GM12878 (cell line): Measurements from ENCODE around the gene PPARA.

Source experiments
- ATF2 ChIP-seq: IDR thresholded peaks from 2 replicates; pipeline ENCODE4 v1.6.1; 2012; ENCODE audit warnings: low read length, inconsistent platforms
- ATF3 ChIP-seq: IDR thresholded peaks from 2 replicates; pipeline ENCODE4 v1.6.1; 2011; ENCODE audit warnings: low read depth, mild to moderate bottlenecking, low read length, moderate library complexity, borderline replicate concordance; ENCODE audit errors: extremely low read depth
- CHD2 ChIP-seq: IDR thresholded peaks from 2 replicates; pipeline ENCODE4 v1.6.1; 2011; ENCODE audit warnings: low read depth, low read length, improper control_type of control experiment, borderline replicate concordance
- CTCF ChIP-seq, 3 experiments: IDR thresholded peaks in 2 of 3; conservative IDR thresholded peaks in 1 of 3; 2 replicates each; pipeline ENCODE4 v1.5.1; 2011; ENCODE audit warnings: low read depth in 3 of 3, low read length in 3 of 3, mild to moderate bottlenecking in 3 of 3, control low read depth in 2 of 3, moderate library complexity in 2 of 3, inconsistent platforms in 1 of 3, mixed read lengths in 1 of 3; ENCODE audit not compliant: control insufficient read depth in 2 of 3, insufficient read depth in 1 of 3; ENCODE audit errors: extremely low read depth in 1 of 3
- HCFC1 ChIP-seq: fragments of 150-350 bp; IDR thresholded peaks from 2 replicates; pipeline ENCODE4 v1.6.1; 2014; ENCODE audit warnings: low read length
- HDAC2 ChIP-seq: fragments of 200-600 bp; sonication (generic); IDR thresholded peaks from 2 replicates; pipeline ENCODE4 v1.6.1; 2017
- IKZF1 ChIP-seq: fragments of 450-650 bp; conservative IDR thresholded peaks from 2 replicates; pipeline ENCODE4 v1.6.1; 2017; ENCODE audit warnings: antibody characterized with exemption, mild to moderate bottlenecking
- IKZF2 ChIP-seq, 2 experiments: fragments of 450-650 bp; IDR thresholded peaks; 2 replicates each; pipeline ENCODE4 v1.6.1; 2017; ENCODE audit warnings: mild to moderate bottlenecking in 2 of 2, moderate library complexity in 2 of 2
- JUND ChIP-seq: IDR thresholded peaks from 2 replicates; pipeline ENCODE4 v1.6.1; 2012; ENCODE audit warnings: low read depth, mild to moderate bottlenecking, low read length, improper control_type of control experiment, moderate library complexity
- RAD21 ChIP-seq: IDR thresholded peaks from 2 replicates; pipeline ENCODE4 v1.6.1; 2011; ENCODE audit warnings: mild to moderate bottlenecking, low read depth, low read length, moderate library complexity; ENCODE audit not compliant: insufficient read depth
- RB1 ChIP-seq: fragments of 450-650 bp; formaldehyde crosslinking; IDR thresholded peaks from 2 replicates; pipeline ENCODE4 v1.6.1; 2017; ENCODE audit warnings: mild to moderate bottlenecking, borderline replicate concordance
- REST ChIP-seq: IDR thresholded peaks from 2 replicates; pipeline ENCODE4 v1.6.1; 2012; ENCODE audit warnings: mild to moderate bottlenecking, low read depth, low read length
- RFX5 ChIP-seq: IDR thresholded peaks from 2 replicates; pipeline ENCODE4 v1.6.1; 2011; ENCODE audit warnings: low read depth, low read length, improper control_type of control experiment
- ZNF384 ChIP-seq: IDR thresholded peaks from 2 replicates; pipeline ENCODE4 v1.6.1; 2012; ENCODE audit warnings: low read depth, mild to moderate bottlenecking, low read length, improper control_type of control experiment, borderline replicate concordance

GRCh38 chr22:46274381-46274780 lies 124.1 kb downstream of the PPARA start:
- no peak for TF ChIP-seq CTCF (IDR thresholded peaks at IDR 0.05 in 2 of 3, conservative IDR thresholded peaks at IDR 0.05 in 1 of 3; ENCODE audit: control insufficient read depth in 2 of 3, extremely low read depth in 1 of 3, insufficient read depth in 1 of 3, low read depth in 3 of 3, low read length in 3 of 3)
- no peak for TF ChIP-seq ZNF384
- no peak for TF ChIP-seq HCFC1
- no peak for TF ChIP-seq RAD21
- no peak for TF ChIP-seq RFX5
- TF ChIP-seq RB1, result no peak
- no peak for TF ChIP-seq ATF2
- no peak for TF ChIP-seq REST
- no peak for TF ChIP-seq HDAC2
- no peak for TF ChIP-seq JUND
- no peak for TF ChIP-seq CHD2
- TF ChIP-seq IKZF2 (IDR thresholded peaks at IDR 0.05), result no peak
- no peak for TF ChIP-seq IKZF1
- TF ChIP-seq ATF3, result no peak
